Measurements from ENCODE around the gene MRI1. TPM values are rescaled to one million over a fixed set of nuclear protein-coding genes. Genes with fewer than 3 reads are reported as not detected.
"Not testable (repeated sequence)": the region's sequence is repeated elsewhere in the genome, so short reads cannot be mapped to it uniquely, and the experiment has no call there.

Gene MRI1
- total RNA-seq, 1 donor from 2014 or later: 20.2 TPM

GRCh38 chr19:13774217-13775191 lies 10.2 kb downstream of the MRI1 start, which contains the start of gene C19orf53:
C19orf53 (plus strand) TSS chr19:13774456; CDS start chr19:13774478, 22 bp downstream.
- H3K36me3 Mint-ChIP-seq (ENCODE audit: low read depth): peaks cover 21% of the 10 kb centered on the region

GRCh38 chr19:13778398-13778797 lies 14.1 kb downstream of the MRI1 start:
- Mint-ChIP-seq H3K27me3 (ENCODE audit: low read depth) (no peaks in the 10 kb centered on the region), H3K9me3 (ENCODE audit: low read depth) (no peaks in the 10 kb centered on the region), H3K4me3 (ENCODE audit: unreplicated experiment) (no peak overlapping the region), H3K36me3 (ENCODE audit: low read depth) (peaks cover 14% of the 10 kb centered on the region), H3K4me1 (ENCODE audit: low read depth) (peaks cover 52% of the 10 kb centered on the region), H3K27ac (ENCODE audit: unreplicated experiment) (no peak overlapping the region)
- no peak for DNase-seq (ENCODE audit: low spot score)
- no peak for TF ChIP-seq CTCF (IDR thresholded peaks at IDR 0.05)

More at GRCh38 chr19:13774217-13775191, 10.2 kb downstream of the MRI1 start, which contains the start of gene C19orf53:
- no peak for TF ChIP-seq CTCF (IDR thresholded peaks at IDR 0.05)
- peaks cover 26% of the 10 kb centered on the region for H3K4me1 Mint-ChIP-seq (ENCODE audit: low read depth)
- H3K27me3 Mint-ChIP-seq (ENCODE audit: low read depth): no peaks in the 10 kb centered on the region
- peak within 1 kb of the TSS; percentile 98 for H3K4me3 Mint-ChIP-seq (ENCODE audit: unreplicated experiment)
- peak; percentile 95 for DNase-seq (ENCODE audit: low spot score)
- H3K27ac Mint-ChIP-seq (ENCODE audit: unreplicated experiment): peak within 1 kb of the TSS; percentile 96
- no peaks in the 10 kb centered on the region for H3K9me3 Mint-ChIP-seq (ENCODE audit: low read depth)

- Mint-ChIP-seq H3K36me3 (ENCODE audit: low read depth) (peaks cover 14% of the 10 kb centered on the region), H3K4me3 (ENCODE audit: unreplicated experiment) (no peak overlapping the region), H3K4me1 (ENCODE audit: low read depth) (peaks cover 54% of the 10 kb centered on the region), H3K27ac (ENCODE audit: unreplicated experiment) (no peak overlapping the region), H3K9me3 (ENCODE audit: low read depth) (no peaks in the 10 kb centered on the region), H3K27me3 (ENCODE audit: low read depth) (no peaks in the 10 kb centered on the region)
- no peak for DNase-seq (ENCODE audit: low spot score)
- no peak for TF ChIP-seq CTCF (IDR thresholded peaks at IDR 0.05)
These were observed 14.5 kb downstream of the MRI1 start for GRCh38 chr19:13778847-13779246.

- Mint-ChIP-seq H3K36me3 (ENCODE audit: low read depth) (peaks cover 14% of the 10 kb centered on the region), H3K27ac (ENCODE audit: unreplicated experiment) (peak overlapping the region; percentile 49), H3K4me1 (ENCODE audit: low read depth) (peaks cover 51% of the 10 kb centered on the region)
- not testable (repeated sequence) for H3K9me3 Mint-ChIP-seq (ENCODE audit: low read depth); DNase-seq (ENCODE audit: low spot score); H3K4me3 Mint-ChIP-seq (ENCODE audit: unreplicated experiment); H3K27me3 Mint-ChIP-seq (ENCODE audit: low read depth)
These were observed 15.5 kb downstream of the MRI1 start for GRCh38 chr19:13779794-13780193.

- Mint-ChIP-seq H3K4me1 (ENCODE audit: low read depth) (peaks cover 41% of the 10 kb centered on the region), H3K27me3 (ENCODE audit: low read depth) (no peaks in the 10 kb centered on the region), H3K27ac (ENCODE audit: unreplicated experiment) (peak overlapping the region; percentile 94), H3K4me3 (ENCODE audit: unreplicated experiment) (peak overlapping the region; percentile 9), H3K36me3 (ENCODE audit: low read depth) (peaks cover 12% of the 10 kb centered on the region), H3K9me3 (ENCODE audit: low read depth) (no peaks in the 10 kb centered on the region)
- no peak for TF ChIP-seq CTCF (IDR thresholded peaks at IDR 0.05)
- DNase-seq (ENCODE audit: low spot score): no peak
These were observed 17.2 kb downstream of the MRI1 start for GRCh38 chr19:13781547-13781946.
